ENCODE measurements around the gene EGFL6. TPM values are rescaled to one million over a fixed set of nuclear protein-coding genes. Genes with fewer than 3 reads are reported as not detected.
"Not testable (repeated sequence)": the region's sequence is repeated elsewhere in the genome, so short reads cannot be mapped to it uniquely, and the experiment has no call there.

Gene EGFL6
- polyA plus RNA-seq, 1 donor from 2014 or later = 0.36 TPM

GRCh38 chrX:13669755-13670154 lies 100.4 kb downstream of the EGFL6 start:
- H2AFZ ChIP-seq (ENCODE audit: low read depth, low read length); H3K79me2 ChIP-seq (replicated peaks; ENCODE audit: insufficient read depth, low read length); H3F3A ChIP-seq (ENCODE audit: insufficient read depth, low read length, poor library complexity, severe bottlenecking); H3K27ac ChIP-seq (ENCODE audit: low read length); H3K4me2 ChIP-seq (ENCODE audit: low read length); H3K27me3 ChIP-seq (ENCODE audit: insufficient read depth, low read depth, low read length); H3K4me3 ChIP-seq (ENCODE audit: low read length); H3K9me3 ChIP-seq (ENCODE audit: low read length); H3K9me2 ChIP-seq (ENCODE audit: insufficient read depth, low read length); H3K9ac ChIP-seq (ENCODE audit: low read length); H3K36me3 ChIP-seq (ENCODE audit: insufficient read depth, low read length); H4K20me1 ChIP-seq (ENCODE audit: insufficient read depth): not testable (repeated sequence)

- Histone ChIP-seq H3K79me2 (replicated peaks; ENCODE audit: insufficient read depth, low read length) (no peaks in the 10 kb centered on the region), H3F3A (ENCODE audit: insufficient read depth, low read length, poor library complexity, severe bottlenecking) (no peaks in the 10 kb centered on the region), H2AFZ (ENCODE audit: low read depth, low read length) (no peak overlapping the region), H3K27ac (ENCODE audit: low read length) (no peak overlapping the region), H3K27me3 (ENCODE audit: insufficient read depth, low read depth, low read length) (no peaks in the 10 kb centered on the region), H3K4me3 (ENCODE audit: low read length) (no peak overlapping the region), H3K36me3 (ENCODE audit: insufficient read depth, low read length) (no peaks in the 10 kb centered on the region), H4K20me1 (ENCODE audit: insufficient read depth) (no peaks in the 10 kb centered on the region), H3K4me2 (ENCODE audit: low read length) (no peak overlapping the region), H3K9me2 (ENCODE audit: insufficient read depth, low read length) (no peaks in the 10 kb centered on the region), H3K9ac (ENCODE audit: low read length) (no peak overlapping the region), H3K9me3 (ENCODE audit: low read length) (no peaks in the 10 kb centered on the region)
- no peak for TF ChIP-seq RAD21 (conservative IDR thresholded peaks at IDR 0.05)
- TF ChIP-seq, protein P1, sequence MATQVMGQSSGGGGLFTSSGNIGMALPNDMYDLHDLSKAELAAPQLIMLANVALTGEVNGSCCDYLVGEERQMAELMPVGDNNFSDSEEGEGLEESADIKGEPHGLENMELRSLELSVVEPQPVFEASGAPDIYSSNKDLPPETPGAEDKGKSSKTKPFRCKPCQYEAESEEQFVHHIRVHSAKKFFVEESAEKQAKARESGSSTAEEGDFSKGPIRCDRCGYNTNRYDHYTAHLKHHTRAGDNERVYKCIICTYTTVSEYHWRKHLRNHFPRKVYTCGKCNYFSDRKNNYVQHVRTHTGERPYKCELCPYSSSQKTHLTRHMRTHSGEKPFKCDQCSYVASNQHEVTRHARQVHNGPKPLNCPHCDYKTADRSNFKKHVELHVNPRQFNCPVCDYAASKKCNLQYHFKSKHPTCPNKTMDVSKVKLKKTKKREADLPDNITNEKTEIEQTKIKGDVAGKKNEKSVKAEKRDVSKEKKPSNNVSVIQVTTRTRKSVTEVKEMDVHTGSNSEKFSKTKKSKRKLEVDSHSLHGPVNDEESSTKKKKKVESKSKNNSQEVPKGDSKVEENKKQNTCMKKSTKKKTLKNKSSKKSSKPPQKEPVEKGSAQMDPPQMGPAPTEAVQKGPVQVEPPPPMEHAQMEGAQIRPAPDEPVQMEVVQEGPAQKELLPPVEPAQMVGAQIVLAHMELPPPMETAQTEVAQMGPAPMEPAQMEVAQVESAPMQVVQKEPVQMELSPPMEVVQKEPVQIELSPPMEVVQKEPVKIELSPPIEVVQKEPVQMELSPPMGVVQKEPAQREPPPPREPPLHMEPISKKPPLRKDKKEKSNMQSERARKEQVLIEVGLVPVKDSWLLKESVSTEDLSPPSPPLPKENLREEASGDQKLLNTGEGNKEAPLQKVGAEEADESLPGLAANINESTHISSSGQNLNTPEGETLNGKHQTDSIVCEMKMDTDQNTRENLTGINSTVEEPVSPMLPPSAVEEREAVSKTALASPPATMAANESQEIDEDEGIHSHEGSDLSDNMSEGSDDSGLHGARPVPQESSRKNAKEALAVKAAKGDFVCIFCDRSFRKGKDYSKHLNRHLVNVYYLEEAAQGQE (IDR thresholded peaks at IDR 0.05; ENCODE audit: borderline replicate concordance) = no peak
These were observed 100.8 kb downstream of the EGFL6 start for GRCh38 chrX:13670197-13670596.

GRCh38 chrX:13673016-13673415 lies 103.6 kb downstream of the EGFL6 start:
- no peak overlapping the region for H3K9ac ChIP-seq (ENCODE audit: low read length)

More at GRCh38 chrX:13673016-13673415, 103.6 kb downstream of the EGFL6 start:
- Histone ChIP-seq H3K27ac (ENCODE audit: low read length) (no peak overlapping the region), H3K79me2 (replicated peaks; ENCODE audit: insufficient read depth, low read length) (no peaks in the 10 kb centered on the region), H3K4me2 (ENCODE audit: low read length) (no peak overlapping the region), H3K36me3 (ENCODE audit: insufficient read depth, low read length) (no peaks in the 10 kb centered on the region), H3K4me3 (ENCODE audit: low read length) (no peak overlapping the region), H4K20me1 (ENCODE audit: insufficient read depth) (no peaks in the 10 kb centered on the region), H3F3A (ENCODE audit: insufficient read depth, low read length, poor library complexity, severe bottlenecking) (no peaks in the 10 kb centered on the region), H3K9me2 (ENCODE audit: insufficient read depth, low read length) (no peaks in the 10 kb centered on the region), H3K9me3 (ENCODE audit: low read length) (no peaks in the 10 kb centered on the region), H2AFZ (ENCODE audit: low read depth, low read length) (no peak overlapping the region), H3K27me3 (ENCODE audit: insufficient read depth, low read depth, low read length) (no peaks in the 10 kb centered on the region)
- TF ChIP-seq, protein P1 (IDR thresholded peaks at IDR 0.05; ENCODE audit: borderline replicate concordance) = no peak
- TF ChIP-seq EZH2 (IDR thresholded peaks at IDR 0.05; ENCODE audit: borderline replicate concordance, insufficient read depth, low read length, poor library complexity, severe bottlenecking) (no peak), TAF1 (IDR thresholded peaks at IDR 0.05; ENCODE audit: low read depth) (no peak), SMC3 (conservative IDR thresholded peaks at IDR 0.05; ENCODE audit: poor library complexity) (no peak), MXI1 (conservative IDR thresholded peaks at IDR 0.05; ENCODE audit: poor library complexity, severe bottlenecking) (no peak), POLR2AphosphoS5 (IDR thresholded peaks at IDR 0.05) (no peak), CTCF (IDR thresholded peaks at IDR 0.05; ENCODE audit: poor library complexity, severe bottlenecking) (no peak), EP300 (conservative IDR thresholded peaks at IDR 0.05; ENCODE audit: poor library complexity, severe bottlenecking) (no peak), RAD21 (conservative IDR thresholded peaks at IDR 0.05) (no peak)
